Upper lobe of left lung (tissue), 6 donors: ENCODE results near the gene RGS7. TPM values are rescaled to one million over a fixed set of nuclear protein-coding genes. Genes with fewer than 3 reads are reported as not detected.

Source experiments
- ATAC-seq, 2 donors: fragments of 200-7000 bp; cut with Tn5 transposase; one replicate each; pipeline ENCODE4 v1.9.1; 2022; ENCODE audit warnings: mild to moderate bottlenecking in 2 of 2, moderate library complexity in 2 of 2; ENCODE audit not compliant: low FRiP score in 2 of 2
- DNase-seq, 2 donors: peaks; one replicate each; pipeline ENCODE4 v3.0.0-alpha.2; 2019 to 2020
- H3K27ac ChIP-seq, 4 donors: fragments of 200-600 bp; sonication (generic); one replicate each; pipeline ENCODE4 v1.5.1; 2016 to 2019
- H3K27me3 ChIP-seq, 4 donors: fragments of 200-600 bp; sonication (generic); one replicate each; pipeline ENCODE4 v1.5.1; 2017 to 2019
- H3K36me3 ChIP-seq, 4 donors: fragments of 200-600 bp; sonication (generic); one replicate each; pipeline ENCODE4 v1.5.1; 2016 to 2019
- H3K4me1 ChIP-seq, 4 donors: fragments of 200-600 bp; sonication (generic); one replicate each; pipeline ENCODE4 v1.5.1; 2018 to 2019
- H3K4me3 ChIP-seq, 4 donors: fragments of 200-600 bp; sonication (generic); one replicate each; pipeline ENCODE4 v1.5.1; 2017 to 2019; ENCODE audit warnings: mild to moderate bottlenecking in 2 of 4, moderate library complexity in 1 of 4
- H3K9me3 ChIP-seq, 4 donors: fragments of 200-600 bp; sonication (generic); one replicate each; pipeline ENCODE4 v1.5.1; 2018 to 2019
- CTCF ChIP-seq, 6 experiments: fragments of 450-650 bp in 4 of 6; fragments of 200-600 bp in 2 of 6; sonication (generic) in 2 of 6; IDR thresholded peaks; one replicate each; pipeline ENCODE4 v1.5.1; 2016 to 2019; ENCODE audit warnings: antibody characterized with exemption in 6 of 6
- EP300 ChIP-seq, 4 donors: sonication (generic); formaldehyde crosslinking; IDR thresholded peaks; one replicate each; pipeline ENCODE4 v1.5.1; 2017; ENCODE audit warnings: antibody characterized with exemption in 4 of 4, control low read depth in 2 of 4
- POLR2A ChIP-seq, 4 donors: fragments of 450-650 bp; IDR thresholded peaks; one replicate each; pipeline ENCODE4 v1.5.1; 2016 to 2017; ENCODE audit warnings: antibody characterized with exemption in 4 of 4, mild to moderate bottlenecking in 2 of 4
- POLR2AphosphoS5 ChIP-seq, 2 donors: sonication (generic); formaldehyde crosslinking; IDR thresholded peaks; one replicate each; pipeline ENCODE4 v1.5.1; 2017; ENCODE audit warnings: antibody characterized with exemption in 2 of 2
- WGBS, 2 donors: methylation state at CpG; one replicate each; pipeline ENCODE4 v1.1.5; 2017 to 2018; 5-methylcytosine and 5-hydroxymethylcytosine counted together
- total RNA-seq, 6 donors: library from RNA; depleted of rRNA in 4 of 6; stranded (reverse); fragments of >200 nt in 4 of 6; gene quantifications; one replicate each; pipeline versions ENCODE4 v1.1.0 to v1.2.1, GENCODE V29; 2016 to 2021
- donor health status: DM: no; HTN: no; CAD: no; lungs with moderate emphysema.
- donor health status: DM: no; HTN: yes; CAD: no; lungs with severe emphysema.

Gene RGS7
- total RNA-seq, 6 donors from 2014 or later, result 0.15 TPM; not detected in 5

- no peak overlapping the region for H3K4me3 ChIP-seq
- H3K4me1 ChIP-seq, result no peaks in the 10 kb centered on the region
- DNase-seq, result no peak
- ATAC-seq, result no peak
- no peaks in the 10 kb centered on the region for H3K9me3 ChIP-seq
- 49 to 55% methylated on average over 5 of the region's 5 CpGs for WGBS, 2 donors
- no peaks in the 10 kb centered on the region for H3K27me3 ChIP-seq
- H3K27ac ChIP-seq, result no peak overlapping the region
- H3K36me3 ChIP-seq, result no peaks in the 10 kb centered on the region
- no peak for TF ChIP-seq POLR2A (IDR thresholded peaks at IDR 0.05)
- no peak for TF ChIP-seq EP300 (IDR thresholded peaks at IDR 0.05)
- TF ChIP-seq POLR2AphosphoS5 (IDR thresholded peaks at IDR 0.05), result no peak
- TF ChIP-seq CTCF (IDR thresholded peaks at IDR 0.05), result no peak
Measured at GRCh38 chr1:241391926-241392710, 35.1 kb upstream of the RGS7 start.

GRCh38 chr1:241390526-241390925 is 33.5 kb upstream of the RGS7 start:
- TF ChIP-seq POLR2A (IDR thresholded peaks at IDR 0.05) (no peak), POLR2AphosphoS5 (IDR thresholded peaks at IDR 0.05) (no peak), EP300 (IDR thresholded peaks at IDR 0.05) (no peak), CTCF (IDR thresholded peaks at IDR 0.05) (no peak)
- Histone ChIP-seq H3K36me3 (no peaks in the 10 kb centered on the region), H3K4me3 (no peak overlapping the region), H3K27me3 (no peaks in the 10 kb centered on the region), H3K9me3 (no peaks in the 10 kb centered on the region), H3K4me1 (no peaks in the 10 kb centered on the region), H3K27ac (no peak overlapping the region)
- no peak for DNase-seq
- 89 to 100% methylated on average over 2 of the region's 2 CpGs for WGBS, 2 donors
- ATAC-seq, result no peak

- no peak overlapping the region for H3K27ac ChIP-seq
- WGBS, 2 donors, result 71% methylated on average over 3 of the region's 3 CpGs
Measured at GRCh38 chr1:241389400-241389799, 32.4 kb upstream of the RGS7 start.

GRCh38 chr1:241387216-241387615 is 30.2 kb upstream of the RGS7 start:
- TF ChIP-seq POLR2A (IDR thresholded peaks at IDR 0.05), result no peak
- no peak for TF ChIP-seq POLR2AphosphoS5 (IDR thresholded peaks at IDR 0.05)
- no peak for TF ChIP-seq CTCF (IDR thresholded peaks at IDR 0.05)
- TF ChIP-seq EP300 (IDR thresholded peaks at IDR 0.05), result no peak
- Histone ChIP-seq H3K36me3 (no peaks in the 10 kb centered on the region), H3K27me3 (no peaks in the 10 kb centered on the region), H3K27ac (no peak overlapping the region), H3K4me1 (no peaks in the 10 kb centered on the region), H3K9me3 (no peaks in the 10 kb centered on the region), H3K4me3 (no peak overlapping the region)
- ATAC-seq (no peak), DNase-seq (no peak)

More at GRCh38 chr1:241389400-241389799, 32.4 kb upstream of the RGS7 start:
- H3K4me1 ChIP-seq, result no peaks in the 10 kb centered on the region
- TF ChIP-seq EP300 (IDR thresholded peaks at IDR 0.05) (no peak), POLR2AphosphoS5 (IDR thresholded peaks at IDR 0.05) (no peak), POLR2A (IDR thresholded peaks at IDR 0.05) (no peak), CTCF (IDR thresholded peaks at IDR 0.05) (no peak)
- H3K9me3 ChIP-seq, result no peaks in the 10 kb centered on the region
- ATAC-seq (no peak), DNase-seq (no peak)
- H3K36me3 ChIP-seq, result no peaks in the 10 kb centered on the region
- no peak overlapping the region for H3K4me3 ChIP-seq
- H3K27me3 ChIP-seq, result no peaks in the 10 kb centered on the region

GRCh38 chr1:241376701-241377100 is 19.7 kb upstream of the RGS7 start:
- WGBS, 2 donors, result 75 to 80% methylated on average over 2 of the region's 2 CpGs
- no peaks in the 10 kb centered on the region for H3K4me1 ChIP-seq
- ATAC-seq, result no peak
- no peaks in the 10 kb centered on the region for H3K36me3 ChIP-seq
- TF ChIP-seq POLR2AphosphoS5 (IDR thresholded peaks at IDR 0.05), result no peak
- no peak for TF ChIP-seq CTCF (IDR thresholded peaks at IDR 0.05)
- no peak for TF ChIP-seq EP300 (IDR thresholded peaks at IDR 0.05)
- no peak for TF ChIP-seq POLR2A (IDR thresholded peaks at IDR 0.05)
- no peak overlapping the region for H3K4me3 ChIP-seq
- no peak overlapping the region for H3K27ac ChIP-seq
- H3K27me3 ChIP-seq, result no peaks in the 10 kb centered on the region
- H3K9me3 ChIP-seq, result peaks cover 0 to 4% (median 0%) of the 10 kb centered on the region in 4 donors
- no peak for DNase-seq
